Mononuclear cell (primary cell): ENCODE measurements around the gene LTN1. TPM values are rescaled to one million over a fixed set of nuclear protein-coding genes. Genes with fewer than 3 reads are reported as not detected.
"Not testable (repeated sequence)": the region's sequence is repeated elsewhere in the genome, so short reads cannot be mapped to it uniquely, and the experiment has no call there.

Experiments used
- H3K27me3 ChIP-seq: 2 replicates; pipeline ENCODE4 v1.6.0; 2011; ENCODE audit warnings: low read length, control low read depth; ENCODE audit not compliant: insufficient read depth
- H3K4me1 ChIP-seq: 2 replicates; pipeline ENCODE4 v1.5.1; 2011; ENCODE audit warnings: mild to moderate bottlenecking, low read length, control low read depth; ENCODE audit not compliant: insufficient read depth
- H3K4me3 ChIP-seq: 2 replicates; pipeline ENCODE4 v1.5.1; 2011; ENCODE audit warnings: mild to moderate bottlenecking, low read length, moderate library complexity
- H3K9me3 ChIP-seq: 2 replicates; pipeline ENCODE4 v1.5.1; 2011; ENCODE audit warnings: low read depth, mild to moderate bottlenecking, control low read depth, low read length
- total RNA-seq: library from RNA; depleted of rRNA; stranded (reverse); fragments of >200 nt; gene quantifications from one replicate; pipeline ENCODE4 v1.2.3, GENCODE V29; 2012

Gene LTN1
- 37.4 TPM for total RNA-seq

GRCh38 chr21:28992526-28993292 lies at the start of gene LTN1:
LTN1 (minus strand) TSS chr21:28992877; CDS start chr21:28992805, 72 bp downstream.
- peak within 1 kb of the TSS; percentile 98 for H3K4me3 ChIP-seq
- no peaks in the 10 kb centered on the region for H3K9me3 ChIP-seq
- H3K27me3 ChIP-seq, result no peaks in the 10 kb centered on the region
- peaks cover 26% of the 10 kb centered on the region for H3K4me1 ChIP-seq

- Histone ChIP-seq H3K9me3 (no peaks in the 10 kb centered on the region), H3K4me3 (no peak overlapping the region), H3K4me1 (no peaks in the 10 kb centered on the region), H3K27me3 (no peaks in the 10 kb centered on the region)
Observed at GRCh38 chr21:29034678-29035077, 42.0 kb upstream of the LTN1 start.

- Histone ChIP-seq H3K27me3 (no peaks in the 10 kb centered on the region), H3K4me1 (no peaks in the 10 kb centered on the region), H3K4me3 (no peak overlapping the region)
Observed at GRCh38 chr21:29033871-29034270, 41.2 kb upstream of the LTN1 start.

GRCh38 chr21:29033301-29033700 lies 40.6 kb upstream of the LTN1 start:
- Histone ChIP-seq H3K9me3 (no peaks in the 10 kb centered on the region), H3K27me3 (no peaks in the 10 kb centered on the region), H3K4me1 (no peaks in the 10 kb centered on the region), H3K4me3 (no peak overlapping the region)

More at GRCh38 chr21:29033871-29034270, 41.2 kb upstream of the LTN1 start:
- H3K9me3 ChIP-seq, result no peaks in the 10 kb centered on the region

- H3K4me3 ChIP-seq, result no peak overlapping the region
- peaks cover 8% of the 10 kb centered on the region for H3K4me1 ChIP-seq
- no peaks in the 10 kb centered on the region for H3K27me3 ChIP-seq
- H3K9me3 ChIP-seq, result no peaks in the 10 kb centered on the region
Observed at GRCh38 chr21:29030909-29031308, 38.2 kb upstream of the LTN1 start.

- Histone ChIP-seq H3K4me3 (no peak overlapping the region), H3K27me3 (no peaks in the 10 kb centered on the region), H3K9me3 (no peaks in the 10 kb centered on the region), H3K4me1 (peaks cover 17% of the 10 kb centered on the region)
Observed at GRCh38 chr21:29029524-29029923, 36.8 kb upstream of the LTN1 start.

- Histone ChIP-seq H3K9me3 (no peaks in the 10 kb centered on the region), H3K4me3 (peak overlapping the region; percentile 80), H3K4me1 (peaks cover 40% of the 10 kb centered on the region), H3K27me3 (no peaks in the 10 kb centered on the region)
Observed at GRCh38 chr21:29025328-29025713, 32.6 kb upstream of the LTN1 start.

GRCh38 chr21:29024474-29025327 lies 32.0 kb upstream of the LTN1 start, which contains the start of gene USP16:
USP16 (plus strand) TSS chr21:29024668; CDS start chr21:29027914, 3,246 bp downstream.
- no peaks in the 10 kb centered on the region for H3K9me3 ChIP-seq
- H3K27me3 ChIP-seq, result no peaks in the 10 kb centered on the region
- H3K4me3 ChIP-seq, result peak within 1 kb of the TSS; percentile 80
- peaks cover 43% of the 10 kb centered on the region for H3K4me1 ChIP-seq

- Histone ChIP-seq H3K27me3 (no peaks in the 10 kb centered on the region), H3K4me1 (peaks cover 62% of the 10 kb centered on the region), H3K4me3 (no peak overlapping the region), H3K9me3 (no peaks in the 10 kb centered on the region)
Observed at GRCh38 chr21:29022166-29022565, 29.5 kb upstream of the LTN1 start.

- no peaks in the 10 kb centered on the region for H3K9me3 ChIP-seq
- H3K4me1 ChIP-seq, result peaks cover 39% of the 10 kb centered on the region
- H3K27me3 ChIP-seq, result no peaks in the 10 kb centered on the region
- H3K4me3 ChIP-seq, result peak overlapping the region; percentile 94
Observed at GRCh38 chr21:29018540-29018939, 25.9 kb upstream of the LTN1 start.

- Histone ChIP-seq H3K9me3 (no peaks in the 10 kb centered on the region), H3K4me1 (peaks cover 32% of the 10 kb centered on the region), H3K27me3 (no peaks in the 10 kb centered on the region), H3K4me3 (no peak overlapping the region)
Observed at GRCh38 chr21:29017639-29018237, 25.1 kb upstream of the LTN1 start.

- H3K9me3 ChIP-seq, H3K27me3 ChIP-seq, H3K4me1 ChIP-seq, H3K4me3 ChIP-seq: not testable (repeated sequence)
Observed at GRCh38 chr21:29011236-29011635, 18.6 kb upstream of the LTN1 start.

- H3K27me3 ChIP-seq, result no peaks in the 10 kb centered on the region
- H3K4me3 ChIP-seq, result no peak overlapping the region
- H3K9me3 ChIP-seq, result no peaks in the 10 kb centered on the region
- peaks cover 4% of the 10 kb centered on the region for H3K4me1 ChIP-seq
Observed at GRCh38 chr21:29008367-29008766, 15.7 kb upstream of the LTN1 start.

- no peaks in the 10 kb centered on the region for H3K9me3 ChIP-seq
- H3K27me3 ChIP-seq, result no peaks in the 10 kb centered on the region
- no peak overlapping the region for H3K4me3 ChIP-seq
- peaks cover 7% of the 10 kb centered on the region for H3K4me1 ChIP-seq
Observed at GRCh38 chr21:29007810-29008209, 15.1 kb upstream of the LTN1 start.

GRCh38 chr21:29007135-29007534 lies 14.5 kb upstream of the LTN1 start:
- Histone ChIP-seq H3K4me1 (peaks cover 11% of the 10 kb centered on the region), H3K4me3 (no peak overlapping the region), H3K27me3 (no peaks in the 10 kb centered on the region), H3K9me3 (no peaks in the 10 kb centered on the region)
